HG03460 (cell line): ENCODE results near the gene GNAI1.

Experiments used
- ATAC-seq: cut with Tn5 transposase; IDR thresholded peaks from one replicate; pipeline ENCODE4 v1.9.1; 2021; ENCODE audit not compliant: unreplicated experiment

GNAI1 gene

DNA sequence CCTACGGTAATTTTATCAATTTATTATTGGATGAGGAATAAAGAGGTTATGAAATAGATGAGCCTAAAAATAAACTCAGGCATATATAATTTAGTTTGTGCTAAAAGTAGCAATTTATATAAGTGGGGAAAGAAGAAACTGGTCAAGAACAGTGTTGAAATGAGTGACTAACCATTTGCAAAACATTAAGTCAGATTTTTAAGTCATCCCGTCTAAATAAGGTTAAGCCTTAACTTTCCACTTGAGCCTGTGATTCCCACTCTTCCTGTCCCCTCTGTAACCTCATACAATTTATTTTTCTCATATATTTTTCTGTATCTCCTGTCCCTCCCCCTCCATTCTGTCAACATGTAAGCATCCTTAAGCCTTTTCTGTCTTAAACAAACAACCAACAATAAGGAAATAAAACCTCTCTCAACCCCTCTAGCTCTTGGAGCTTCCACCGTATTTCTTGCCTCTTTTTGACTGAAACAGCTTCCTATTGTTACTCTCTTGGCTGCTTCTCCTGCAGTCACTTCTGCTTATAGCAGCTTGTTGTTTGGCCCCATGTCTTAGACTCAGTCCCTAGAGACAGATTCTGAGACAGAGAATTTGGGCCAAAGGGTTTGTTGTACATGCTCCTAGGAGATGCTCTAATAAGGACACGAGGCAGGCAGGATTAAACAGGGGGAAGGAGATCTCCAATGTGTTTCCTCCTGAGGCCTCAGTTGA, 109.7 kb downstream of the GNAI1 start:
- ATAC-seq: no peak

DNA sequence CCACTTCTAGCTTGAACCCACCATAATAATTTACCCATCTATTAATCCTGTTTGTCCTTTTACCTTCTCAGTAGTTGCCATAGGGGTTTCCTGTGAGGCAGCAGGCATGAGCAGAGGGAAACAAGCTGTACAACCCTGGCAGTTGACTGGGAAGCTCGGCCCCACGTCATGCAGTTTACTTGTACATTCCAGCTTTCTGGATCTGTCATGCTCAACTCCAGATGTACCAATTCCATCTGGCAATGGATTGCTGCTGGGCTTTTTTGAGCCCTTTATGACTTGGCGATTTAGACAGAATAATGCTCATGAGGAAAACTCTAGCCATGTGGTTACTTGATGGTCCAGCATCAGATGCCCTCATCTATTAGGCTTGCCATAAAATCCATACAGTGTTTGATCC, 112.5 kb downstream of the GNAI1 start:
- no peak for ATAC-seq

DNA sequence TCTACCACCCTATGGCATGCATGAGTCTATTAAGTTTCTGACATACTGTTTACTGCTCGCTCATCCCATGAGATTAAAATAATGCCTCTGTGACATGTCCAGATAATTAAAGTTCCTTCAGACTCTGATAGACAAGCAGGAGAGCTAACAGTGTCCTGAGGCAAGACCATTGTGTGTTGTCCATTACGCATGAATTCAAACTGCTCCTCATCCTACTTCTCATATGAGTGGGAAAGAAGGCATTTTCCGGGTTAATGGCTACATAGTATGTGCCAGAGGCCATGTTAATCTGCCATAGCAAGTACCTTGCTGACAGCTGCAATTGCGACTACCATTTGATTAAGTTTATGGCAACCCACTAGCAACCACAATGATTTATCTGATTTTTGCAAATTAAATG, 113.3 kb downstream of the GNAI1 start:
- ATAC-seq: no peak

DNA sequence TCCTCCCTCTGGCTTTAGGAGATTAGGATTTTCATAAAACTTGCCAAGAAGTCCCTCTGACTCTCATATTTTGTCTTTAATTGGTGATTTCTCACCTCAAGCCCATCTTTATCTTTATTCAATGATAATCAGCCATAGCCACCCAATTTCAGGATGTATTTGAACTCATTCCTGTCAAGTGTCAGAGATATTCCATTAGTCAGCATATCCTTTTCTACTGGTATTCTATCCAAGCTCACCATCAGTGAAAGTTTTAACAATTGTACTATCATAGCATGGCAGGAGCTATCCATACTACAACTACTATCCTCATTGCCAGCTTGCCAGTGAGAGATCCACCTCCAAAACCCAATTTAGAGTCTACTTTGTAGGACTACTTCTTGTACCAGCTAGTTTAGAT, 114.6 kb downstream of the GNAI1 start:
- no peak for ATAC-seq

DNA sequence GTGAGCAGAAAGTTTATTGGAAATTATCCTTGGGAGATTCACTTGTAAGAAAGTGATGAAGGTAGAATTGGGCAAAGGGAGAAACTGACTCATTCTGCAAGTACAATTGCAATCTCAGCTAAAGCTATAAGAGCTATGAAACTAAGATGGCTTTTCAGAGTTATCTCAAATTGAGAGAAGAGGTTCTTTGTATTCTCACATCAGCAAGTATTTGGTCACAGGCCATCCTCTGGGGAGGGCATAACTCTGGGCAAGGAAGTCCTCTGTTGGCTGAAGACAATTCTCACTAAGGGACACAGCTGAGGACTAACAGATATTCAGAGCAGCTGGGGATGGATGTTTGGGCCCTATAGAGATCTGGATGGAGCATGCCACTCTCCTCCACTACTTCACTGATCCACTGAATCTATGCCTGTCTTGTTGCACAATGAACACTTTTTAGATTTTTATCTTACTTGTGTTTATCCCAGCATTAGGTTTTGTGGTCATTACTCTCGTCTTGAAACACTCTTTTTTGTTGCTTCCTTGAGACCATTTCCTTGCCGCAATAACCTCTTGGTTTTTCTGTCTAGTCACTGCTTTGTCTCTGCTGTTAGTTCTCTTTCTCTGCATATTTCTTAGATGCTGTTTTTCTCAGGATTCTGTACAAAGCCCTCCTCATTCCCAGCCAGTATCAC, 115.1 kb downstream of the GNAI1 start:
- no peak for ATAC-seq

DNA sequence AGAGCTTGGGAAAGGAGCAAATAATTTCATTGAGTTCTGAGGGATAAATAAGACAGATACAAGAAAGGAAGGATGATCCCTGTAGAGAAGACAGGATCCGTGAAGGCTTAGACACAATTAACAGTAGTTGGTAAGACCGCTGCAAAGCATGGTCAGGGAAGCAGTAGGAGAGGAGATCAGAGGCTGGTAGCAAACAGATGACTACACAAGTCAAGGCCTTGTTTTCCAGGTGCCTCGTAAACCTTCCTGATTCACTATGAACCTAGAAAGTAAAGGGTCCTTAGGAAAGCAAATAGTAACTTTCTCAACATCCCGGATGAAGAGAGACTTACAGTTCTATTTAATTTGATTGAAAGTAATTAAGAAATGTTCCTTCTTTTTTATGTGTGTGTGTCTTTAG, 118.6 kb downstream of the GNAI1 start:
- ATAC-seq: no peak

DNA sequence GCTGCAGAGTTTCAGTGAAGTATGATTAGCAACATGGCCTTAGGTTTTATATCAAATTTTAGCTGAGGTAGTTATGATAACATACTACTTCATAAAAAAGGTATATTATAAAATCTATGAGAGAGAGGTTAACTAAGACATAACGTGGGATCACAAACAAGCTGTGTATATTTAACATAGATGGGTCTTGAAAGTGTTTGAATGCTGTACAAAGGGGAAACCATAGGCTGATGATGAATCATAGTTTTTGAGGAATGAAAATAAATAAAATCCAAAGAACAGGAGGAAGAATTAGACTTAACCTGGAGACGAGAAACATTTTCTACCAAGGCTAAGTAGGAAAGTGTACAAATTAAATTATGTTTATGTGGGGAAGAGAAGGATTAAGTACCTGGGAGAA, 119.0 kb downstream of the GNAI1 start:
- ATAC-seq: no peak

DNA sequence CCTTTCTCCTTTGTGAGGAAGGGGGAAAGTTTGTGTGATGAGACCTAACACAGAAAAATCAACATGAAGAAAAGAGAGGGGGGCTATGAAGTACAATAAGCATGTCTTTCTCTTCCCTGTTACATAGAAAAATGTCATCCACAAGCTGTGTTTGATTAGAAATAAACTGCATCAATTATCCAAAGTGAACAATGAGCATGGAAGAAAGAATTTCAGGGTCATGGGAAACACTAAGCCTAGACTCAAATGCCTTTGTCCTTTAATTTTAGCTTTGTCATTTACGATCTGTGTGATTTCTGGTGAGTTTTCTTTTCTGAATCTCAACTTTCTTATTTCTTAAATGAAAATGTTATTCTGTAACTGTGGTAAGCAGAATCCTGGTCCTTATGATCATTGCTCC, 121.0 kb downstream of the GNAI1 start:
- no peak for ATAC-seq

DNA sequence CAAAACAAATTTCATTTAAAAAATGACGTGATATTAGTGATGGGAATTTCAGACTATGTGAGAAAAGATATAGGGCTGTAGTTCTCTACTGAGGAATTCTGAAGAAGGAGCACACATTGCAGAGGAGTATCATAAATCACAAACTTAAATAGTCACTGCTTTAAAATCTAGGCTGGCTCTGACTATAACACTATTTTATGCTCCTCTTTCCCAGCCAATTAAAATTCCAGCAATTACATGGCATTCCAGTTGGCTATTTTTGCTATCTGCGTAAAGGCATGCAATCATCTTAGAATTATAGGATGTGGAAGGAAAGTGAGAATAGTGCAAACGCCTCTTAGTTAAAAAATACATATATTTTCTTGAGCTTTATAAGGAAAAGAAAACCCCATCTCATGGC, 123.1 kb downstream of the GNAI1 start:
- no peak for ATAC-seq

DNA sequence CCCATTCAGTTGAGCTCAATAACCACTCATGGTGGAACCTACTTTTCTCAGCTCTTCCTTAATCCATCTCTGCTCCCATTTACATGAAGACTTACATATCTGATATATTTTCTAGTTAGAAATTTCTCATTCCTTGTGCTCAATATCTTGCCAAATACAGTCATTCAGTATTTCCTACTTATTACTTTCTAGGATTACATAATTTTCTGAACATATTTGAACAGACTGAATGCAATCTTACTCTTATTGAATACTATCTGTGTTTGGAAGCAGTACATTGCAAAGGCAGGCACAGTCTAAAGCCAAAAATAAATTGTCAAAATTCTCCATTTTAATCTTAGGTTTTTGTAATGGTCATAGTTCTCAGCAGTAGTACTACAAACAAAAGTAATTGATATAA, 126.0 kb downstream of the GNAI1 start:
- no peak for ATAC-seq

DNA sequence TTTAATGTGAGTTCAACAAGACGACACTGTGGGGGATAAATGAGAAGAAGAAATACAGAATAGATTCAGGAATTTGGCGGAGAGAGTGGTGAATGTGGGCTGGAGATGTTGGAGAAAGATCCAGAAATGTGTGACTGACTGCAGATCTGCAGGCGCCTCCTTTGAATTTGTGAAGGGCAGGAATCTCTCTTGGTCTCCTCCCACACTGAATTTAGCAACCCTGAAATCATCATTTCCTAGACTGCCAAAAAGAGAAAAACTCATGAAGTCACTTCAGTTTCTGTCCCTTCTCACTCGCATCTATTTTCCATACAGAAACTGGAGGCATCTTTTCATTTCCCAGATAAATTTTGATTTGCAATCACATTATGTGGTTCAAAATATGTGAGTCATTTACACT, 128.7 kb downstream of the GNAI1 start:
- ATAC-seq: no peak

DNA sequence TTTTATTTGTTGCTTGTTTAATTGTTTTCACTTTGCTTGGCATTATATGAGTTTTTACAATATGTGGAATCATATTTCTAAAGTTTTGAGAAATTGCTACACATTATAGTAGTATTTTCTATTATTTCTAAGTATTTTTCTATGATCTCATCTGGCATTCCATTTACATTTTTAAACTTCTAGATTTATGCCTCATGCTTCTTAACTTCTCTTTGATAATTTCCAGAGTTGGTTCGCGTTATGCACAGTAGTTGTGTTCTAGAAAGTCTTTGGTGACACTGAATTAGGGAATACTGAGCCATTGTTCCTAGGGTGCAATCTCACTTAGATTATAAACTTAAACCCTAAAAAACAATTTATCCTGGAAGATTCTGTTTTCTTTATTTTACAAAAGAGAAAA, 129.2 kb downstream of the GNAI1 start:
- ATAC-seq: no peak

DNA sequence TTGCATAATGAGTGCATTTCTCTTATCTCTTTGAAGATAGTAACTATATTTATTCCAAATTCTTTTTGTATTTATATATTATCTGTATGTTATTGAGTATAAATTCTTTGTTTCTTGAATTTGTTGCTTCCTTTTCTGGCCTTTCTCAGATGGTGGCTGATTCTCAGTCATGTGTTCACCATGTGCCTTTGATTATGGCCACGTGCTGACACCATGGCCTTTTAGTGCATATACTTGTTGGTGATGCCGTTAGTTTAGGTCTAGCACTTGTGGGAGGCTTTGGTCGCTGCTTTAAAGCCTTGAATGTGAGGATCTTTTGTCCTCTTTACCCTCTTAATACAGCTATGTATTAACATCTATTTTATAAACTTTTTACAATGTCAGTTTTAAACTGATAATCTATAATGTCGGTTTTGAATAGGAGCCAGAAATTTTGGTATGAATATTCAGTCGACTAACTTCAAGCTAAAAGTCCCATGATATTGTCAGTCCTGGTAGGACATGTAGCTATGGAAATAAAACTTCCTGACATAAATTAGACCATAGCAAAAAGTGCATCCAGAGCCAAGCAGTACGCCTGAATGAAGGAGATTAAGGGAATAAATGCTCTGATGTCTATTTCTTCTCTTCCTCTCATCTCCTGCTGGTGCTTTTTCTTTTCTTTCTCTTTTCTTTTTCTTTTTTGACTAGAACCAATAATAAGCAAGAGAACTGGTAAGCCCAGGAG, 130.3 kb downstream of the GNAI1 start:
- ATAC-seq: no peak

DNA sequence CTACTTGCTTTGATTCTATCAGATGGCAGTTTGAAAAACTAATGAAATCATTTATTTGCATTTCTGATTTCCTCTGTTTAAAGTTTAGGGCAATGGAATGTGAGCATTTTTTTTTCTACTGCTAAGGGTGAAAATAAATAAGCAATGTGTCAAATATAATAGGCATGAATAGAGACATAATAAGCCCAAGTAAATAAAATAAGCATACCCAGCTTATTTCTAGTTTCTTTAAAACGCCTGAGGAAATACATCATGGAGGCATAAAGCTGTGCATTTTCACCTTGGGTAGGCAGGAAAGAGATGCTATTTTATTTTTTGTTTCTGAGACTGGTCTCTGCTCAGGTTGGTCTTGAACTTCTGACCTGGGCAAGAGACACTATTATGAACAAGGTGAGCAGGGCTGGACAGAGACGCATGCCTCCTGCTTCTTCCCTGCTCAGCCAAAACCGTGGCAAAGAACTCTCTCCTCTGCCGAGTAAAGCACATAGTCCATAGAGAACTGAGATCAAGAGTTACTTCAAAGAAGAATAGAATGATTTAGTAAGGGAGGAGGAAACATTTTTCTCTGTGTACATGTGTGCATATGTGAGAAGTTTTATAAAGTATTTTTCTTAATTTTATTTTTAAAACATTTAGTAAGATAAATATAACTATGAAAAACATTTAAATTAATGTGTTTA, 138.1 kb downstream of the GNAI1 start:
- no peak for ATAC-seq

DNA sequence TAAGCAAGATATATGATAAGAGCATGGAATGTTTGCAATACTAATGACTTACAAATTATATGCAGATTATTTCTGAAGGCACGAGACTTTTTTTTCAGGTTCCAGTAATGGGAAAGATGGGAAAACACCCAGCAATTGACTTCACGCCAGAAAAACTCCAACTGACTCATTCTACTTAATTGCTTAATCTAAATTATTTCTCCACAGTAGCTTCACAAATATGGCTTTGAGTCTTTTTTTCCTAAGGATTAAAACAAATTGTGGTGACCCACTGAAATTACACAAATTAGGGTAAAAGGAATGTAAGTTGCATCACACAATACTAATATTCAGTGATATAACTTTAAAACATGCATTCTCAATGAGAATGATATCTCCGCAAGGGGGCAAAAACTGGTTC, 138.7 kb downstream of the GNAI1 start:
- no peak for ATAC-seq

DNA sequence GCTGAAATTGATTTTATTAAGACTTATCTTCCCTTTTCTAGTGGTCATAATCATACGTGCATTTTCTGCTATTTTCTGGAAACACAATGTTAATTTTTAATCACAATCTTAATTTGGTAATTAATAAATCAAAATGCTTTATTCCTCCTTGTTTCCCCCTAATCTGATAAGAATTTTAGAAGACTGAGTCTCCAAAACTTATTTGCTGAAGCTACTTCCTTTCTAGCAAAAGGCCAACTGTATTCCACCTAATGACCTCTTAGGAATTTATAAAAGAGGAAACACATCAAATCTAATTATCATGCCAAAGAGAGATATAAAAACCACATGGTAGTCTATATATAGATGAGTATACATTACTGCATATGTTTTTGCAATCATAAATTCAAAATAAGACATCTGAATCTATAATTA, 140.6 kb downstream of the GNAI1 start:
- no peak for ATAC-seq
